ENCODE measurements around the gene SMIM41.

The SMIM41 gene

DNA sequence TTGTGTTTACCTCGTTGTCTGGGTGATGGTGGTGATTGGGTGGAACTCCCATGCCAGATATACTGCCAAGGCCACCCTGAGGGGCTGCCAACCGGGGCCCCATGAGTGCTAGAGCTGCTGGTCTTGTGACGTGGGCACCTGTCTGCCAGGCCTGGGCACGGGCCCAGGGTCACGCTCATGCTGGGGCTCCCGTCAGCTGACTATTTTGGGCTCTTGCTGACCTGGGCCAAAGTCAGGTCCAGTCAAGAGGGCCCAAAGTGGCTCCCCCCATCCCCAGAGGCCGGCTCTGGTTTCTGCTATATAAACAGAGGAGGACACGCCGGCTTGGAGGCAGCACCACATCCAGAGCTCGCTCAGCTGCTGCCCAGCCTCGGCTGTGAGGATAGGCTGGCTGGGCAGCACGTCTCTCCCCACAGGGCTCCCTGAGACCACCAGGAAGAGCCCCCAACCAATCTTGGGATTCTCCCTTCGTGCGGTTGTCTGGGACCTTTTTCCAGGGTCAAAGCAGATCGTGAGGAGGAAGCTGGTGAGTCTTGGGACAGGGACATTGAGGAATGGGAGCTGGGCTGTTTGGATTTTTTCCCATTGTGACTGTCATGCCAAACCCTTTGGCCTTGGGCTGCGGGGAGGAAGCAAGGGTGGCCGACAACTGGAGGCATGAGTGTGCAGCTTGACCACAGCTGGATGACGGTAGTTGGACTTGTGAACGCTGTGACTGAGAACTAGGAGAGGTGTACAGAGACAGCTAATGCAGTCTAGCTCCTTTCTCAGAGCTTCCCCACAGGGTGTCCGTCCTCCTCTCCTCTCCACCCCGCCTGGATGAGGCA is 35.9 kb upstream of the SMIM41 start:
- no peak overlapping the region; the same call in 1 of the 2 replicates for H3K4me3 ChIP-seq (ENCODE audit: control insufficient read depth, low read depth, low read length)
- no peak for TF ChIP-seq CTCF (IDR thresholded peaks at IDR 0.05; ENCODE audit: control insufficient read depth, insufficient read depth, low read depth, low read length, missing control alignments)
- no peak for DNase-seq (ENCODE audit: low read depth)

DNA sequence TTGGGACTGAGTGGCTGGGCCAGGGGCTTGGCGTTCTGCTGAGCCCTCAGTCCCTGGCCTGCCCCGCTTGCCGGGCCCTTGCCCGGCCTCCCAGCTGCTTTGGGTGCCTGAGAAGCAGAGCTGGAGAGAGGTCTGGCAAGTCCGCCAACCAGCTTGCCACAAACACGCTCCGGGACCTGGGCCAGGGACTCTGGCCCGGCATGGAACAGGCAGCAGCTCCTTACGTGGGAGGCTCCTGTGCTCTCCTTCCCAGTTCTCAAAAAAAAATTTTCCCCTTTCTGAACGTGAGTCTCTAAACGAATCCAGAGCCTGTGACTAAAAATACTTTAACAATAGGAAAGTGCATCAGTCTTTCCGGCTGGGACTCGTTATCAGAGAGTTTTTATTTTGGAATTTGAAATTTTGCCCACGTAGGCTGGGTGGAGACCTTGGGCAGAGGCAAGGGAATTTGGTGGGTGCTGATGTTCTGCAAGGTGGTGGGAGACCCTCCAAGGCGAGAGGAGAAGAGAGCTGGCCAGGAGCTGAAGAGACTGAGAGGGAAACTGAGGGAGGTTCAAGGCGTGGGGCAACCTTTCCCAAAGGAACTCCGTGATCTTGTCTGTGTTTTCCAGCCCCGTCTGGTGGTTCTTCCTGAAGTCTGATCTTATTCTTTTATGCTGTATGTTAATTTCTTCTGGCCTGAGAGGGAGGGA is 35.1 kb upstream of the SMIM41 start:
- DNase-seq (ENCODE audit: low read depth), result peak; percentile 96
- no peak overlapping the region; the same call in 1 of the 2 replicates for H3K4me3 ChIP-seq (ENCODE audit: control insufficient read depth, low read depth, low read length)

DNA sequence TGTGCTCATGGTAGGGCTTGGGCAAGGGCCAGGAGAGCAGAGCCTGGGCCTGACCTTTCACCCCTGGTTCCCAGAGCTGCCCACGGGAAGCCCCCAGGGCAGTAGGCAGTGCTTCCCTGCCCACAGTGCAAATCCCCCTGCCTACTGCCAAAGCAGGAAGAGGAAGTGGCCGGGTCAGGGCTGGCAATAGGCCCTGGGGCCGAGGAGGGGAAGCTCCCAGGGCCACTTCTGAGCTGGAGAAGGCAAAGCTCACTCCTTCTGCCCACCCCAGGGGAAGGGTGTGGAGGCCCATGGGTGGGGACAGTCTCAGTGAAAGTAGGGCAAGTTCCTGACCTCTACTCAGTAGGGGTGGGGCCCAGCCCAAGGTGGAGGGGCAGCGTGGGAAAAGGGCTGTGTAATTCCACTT is 33.7 kb upstream of the SMIM41 start:
- no peak overlapping the region for H3K4me3 ChIP-seq (ENCODE audit: control insufficient read depth, low read depth, low read length)
- no peak for TF ChIP-seq CTCF (IDR thresholded peaks at IDR 0.05; ENCODE audit: control insufficient read depth, insufficient read depth, low read depth, low read length, missing control alignments)
- DNase-seq (ENCODE audit: low read depth), result no peak

More for the DNA sequence above, 35.1 kb upstream of the SMIM41 start:
- no peak for TF ChIP-seq CTCF (IDR thresholded peaks at IDR 0.05; ENCODE audit: control insufficient read depth, insufficient read depth, low read depth, low read length, missing control alignments)

DNA sequence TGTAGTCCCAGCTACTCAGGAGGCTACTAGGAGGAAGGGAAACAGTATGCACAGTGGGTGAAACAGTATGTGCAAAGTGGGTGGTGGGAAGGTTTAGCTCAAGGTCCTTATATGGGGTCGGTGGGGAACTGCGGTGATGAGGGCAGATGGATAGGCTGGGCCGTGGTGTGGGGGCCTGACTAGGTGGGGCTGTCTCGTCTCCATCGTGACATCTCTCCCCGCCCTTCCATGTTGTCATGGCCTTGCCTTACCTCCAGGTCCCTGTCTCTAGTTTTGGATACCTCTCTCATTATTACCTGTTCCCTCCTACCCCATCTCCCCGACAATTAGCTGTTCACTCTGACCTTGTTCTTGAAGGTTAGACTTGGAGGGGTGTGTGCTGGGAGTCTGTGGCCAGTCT is 32.6 kb upstream of the SMIM41 start:
- no peak for TF ChIP-seq CTCF (IDR thresholded peaks at IDR 0.05; ENCODE audit: control insufficient read depth, insufficient read depth, low read depth, low read length, missing control alignments)
- no peak for DNase-seq (ENCODE audit: low read depth)
- H3K4me3 ChIP-seq (ENCODE audit: control insufficient read depth, low read depth, low read length), result no peak overlapping the region

DNA sequence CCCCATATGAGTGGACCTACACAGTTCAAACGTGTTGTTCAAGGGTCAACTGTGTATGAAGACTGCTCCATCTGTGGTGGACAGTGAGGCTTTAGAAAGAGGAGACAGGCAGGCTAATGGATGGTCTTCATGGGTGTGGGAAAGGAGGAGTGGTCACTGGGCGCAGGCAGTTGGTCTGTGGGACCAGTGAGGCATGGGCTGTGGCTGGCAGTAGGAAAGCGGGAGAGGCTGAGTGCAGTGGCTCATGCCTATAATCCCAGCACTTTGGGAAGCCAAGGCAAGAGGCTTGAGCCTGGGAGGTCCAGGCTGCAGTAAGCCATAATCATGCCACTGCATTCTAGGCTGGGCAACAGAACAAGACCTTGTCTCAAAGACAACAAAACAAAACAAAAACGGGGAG is 30.2 kb upstream of the SMIM41 start:
- DNase-seq (ENCODE audit: low read depth), result no peak
- no peak for TF ChIP-seq CTCF (IDR thresholded peaks at IDR 0.05; ENCODE audit: control insufficient read depth, insufficient read depth, low read depth, low read length, missing control alignments)
- no peak overlapping the region for H3K4me3 ChIP-seq (ENCODE audit: control insufficient read depth, low read depth, low read length)

- H3K4me3 ChIP-seq (ENCODE audit: control insufficient read depth, low read depth, low read length), result no peak overlapping the region
- TF ChIP-seq CTCF (IDR thresholded peaks at IDR 0.05; ENCODE audit: control insufficient read depth, insufficient read depth, low read depth, low read length, missing control alignments), result no peak
- DNase-seq (ENCODE audit: low read depth), result no peak
Observed at GRCh38 chr12:52049688-52050087, 29.8 kb upstream of the SMIM41 start.
